ENCODE results near the gene NRDC.

The NRDC gene

GRCh38 chr1:51878616-51879336, at the start of gene NRDC:
TSS of gene NRDC (minus strand) at chr1:51878727. CDS start at chr1:51878615, 112 bp downstream.
- DNase-seq (ENCODE audit: low read depth), result peak; percentile 100
- TF ChIP-seq CTCF (IDR thresholded peaks at IDR 0.05; ENCODE audit: control insufficient read depth, extremely low read depth, insufficient read depth), result no peak
- H3K4me3 ChIP-seq (ENCODE audit: low read depth, low read length), result peak within 1 kb of the TSS; percentile 86

GRCh38 chr1:51927029-51927428, 48.5 kb upstream of the NRDC start:
- DNase-seq (ENCODE audit: low read depth), result no peak
- H3K4me3 ChIP-seq (ENCODE audit: low read depth, low read length), result no peak overlapping the region
- no peak for TF ChIP-seq CTCF (IDR thresholded peaks at IDR 0.05; ENCODE audit: control insufficient read depth, extremely low read depth, insufficient read depth)

GRCh38 chr1:51926171-51926812, 47.8 kb upstream of the NRDC start:
- H3K4me3 ChIP-seq (ENCODE audit: low read depth, low read length), result no peak overlapping the region
- TF ChIP-seq CTCF (IDR thresholded peaks at IDR 0.05; ENCODE audit: control insufficient read depth, extremely low read depth, insufficient read depth), result peak; percentile 41; the same call in 1 of the 2 replicates
- no peak for DNase-seq (ENCODE audit: low read depth)

- no peak for DNase-seq (ENCODE audit: low read depth)
- TF ChIP-seq CTCF (IDR thresholded peaks at IDR 0.05; ENCODE audit: control insufficient read depth, extremely low read depth, insufficient read depth), result no peak
- H3K4me3 ChIP-seq (ENCODE audit: low read depth, low read length), result no peak overlapping the region
Observed at GRCh38 chr1:51924455-51924854, 45.9 kb upstream of the NRDC start.

- H3K4me3 ChIP-seq (ENCODE audit: low read depth, low read length), result no peak overlapping the region
- TF ChIP-seq CTCF (IDR thresholded peaks at IDR 0.05; ENCODE audit: control insufficient read depth, extremely low read depth, insufficient read depth), result no peak
- no peak for DNase-seq (ENCODE audit: low read depth)
Observed at GRCh38 chr1:51922040-51922439, 43.5 kb upstream of the NRDC start.

- no peak overlapping the region for H3K4me3 ChIP-seq (ENCODE audit: low read depth, low read length)
- DNase-seq (ENCODE audit: low read depth), result no peak
- no peak for TF ChIP-seq CTCF (IDR thresholded peaks at IDR 0.05; ENCODE audit: control insufficient read depth, extremely low read depth, insufficient read depth)
Observed at GRCh38 chr1:51920130-51920529, 41.6 kb upstream of the NRDC start.

Data from LNCaP clone FGC (cell line).